ENCODE measurements around the gene PM20D1.
"Not testable (repeated sequence)": the region's sequence is repeated elsewhere in the genome, so short reads cannot be mapped to it uniquely, and the experiment has no call there.

The PM20D1 gene

GRCh38 chr1:205879974-205880373 lies 30.0 kb upstream of the PM20D1 start:
- no peak for FAIRE-seq
- TF ChIP-seq, protein P1, sequence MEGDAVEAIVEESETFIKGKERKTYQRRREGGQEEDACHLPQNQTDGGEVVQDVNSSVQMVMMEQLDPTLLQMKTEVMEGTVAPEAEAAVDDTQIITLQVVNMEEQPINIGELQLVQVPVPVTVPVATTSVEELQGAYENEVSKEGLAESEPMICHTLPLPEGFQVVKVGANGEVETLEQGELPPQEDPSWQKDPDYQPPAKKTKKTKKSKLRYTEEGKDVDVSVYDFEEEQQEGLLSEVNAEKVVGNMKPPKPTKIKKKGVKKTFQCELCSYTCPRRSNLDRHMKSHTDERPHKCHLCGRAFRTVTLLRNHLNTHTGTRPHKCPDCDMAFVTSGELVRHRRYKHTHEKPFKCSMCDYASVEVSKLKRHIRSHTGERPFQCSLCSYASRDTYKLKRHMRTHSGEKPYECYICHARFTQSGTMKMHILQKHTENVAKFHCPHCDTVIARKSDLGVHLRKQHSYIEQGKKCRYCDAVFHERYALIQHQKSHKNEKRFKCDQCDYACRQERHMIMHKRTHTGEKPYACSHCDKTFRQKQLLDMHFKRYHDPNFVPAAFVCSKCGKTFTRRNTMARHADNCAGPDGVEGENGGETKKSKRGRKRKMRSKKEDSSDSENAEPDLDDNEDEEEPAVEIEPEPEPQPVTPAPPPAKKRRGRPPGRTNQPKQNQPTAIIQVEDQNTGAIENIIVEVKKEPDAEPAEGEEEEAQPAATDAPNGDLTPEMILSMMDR (IDR thresholded peaks at IDR 0.05; ENCODE audit: insufficient read depth, missing control alignments), result no peak
- DNase-seq (ENCODE audit: insufficient read length, low spot score), result no peak

DNA sequence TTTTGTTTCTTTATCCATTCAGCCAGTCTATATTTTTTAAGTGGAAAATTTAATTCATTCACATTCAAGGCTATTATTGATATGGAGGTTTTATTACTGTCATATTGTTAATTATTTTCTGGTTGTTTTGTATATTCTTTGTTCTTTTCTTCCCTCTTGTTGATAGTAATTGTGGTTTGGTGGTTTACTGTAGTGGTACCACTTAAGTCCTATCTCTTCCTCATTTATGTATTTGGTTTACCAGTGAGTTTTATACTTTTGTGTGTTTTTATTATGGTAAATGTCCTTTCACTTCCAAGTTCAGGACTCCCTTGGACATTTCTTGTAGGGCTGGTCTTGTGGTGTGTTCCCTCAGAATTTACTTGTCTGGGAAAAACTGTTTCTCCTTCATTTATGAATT lies 28.1 kb upstream of the PM20D1 start:
- TF ChIP-seq, protein P1 (IDR thresholded peaks at IDR 0.05; ENCODE audit: insufficient read depth, missing control alignments), result no peak
- no peak for DNase-seq (ENCODE audit: insufficient read length, low spot score)
- FAIRE-seq, result no peak

- not testable (repeated sequence) for DNase-seq (ENCODE audit: insufficient read length, low spot score); FAIRE-seq
Measured at GRCh38 chr1:205873148-205873547, 23.2 kb upstream of the PM20D1 start.

- TF ChIP-seq, protein P1 (IDR thresholded peaks at IDR 0.05; ENCODE audit: insufficient read depth, missing control alignments), result no peak
- FAIRE-seq (no peak), DNase-seq (ENCODE audit: insufficient read length, low spot score) (no peak)
Measured at GRCh38 chr1:205870236-205870635, 20.3 kb upstream of the PM20D1 start.

DNA sequence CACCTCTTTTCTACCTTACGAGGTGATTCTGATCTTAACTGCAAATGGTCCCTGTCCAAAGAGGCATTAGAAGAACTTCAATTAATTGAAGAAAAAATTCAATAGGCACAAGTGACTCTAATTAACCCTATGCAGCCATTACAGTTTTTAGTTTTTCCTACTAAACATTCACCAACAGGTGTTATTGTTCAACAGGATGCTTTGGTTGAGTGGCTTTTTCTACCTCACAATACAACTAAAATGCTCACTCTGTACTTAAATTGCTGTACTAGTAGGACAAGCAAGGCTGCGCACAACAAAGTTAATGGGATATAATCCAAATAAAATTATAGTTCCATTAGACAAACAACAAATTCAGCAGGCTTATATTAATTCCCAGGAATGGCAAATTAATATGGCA lies 11.6 kb upstream of the PM20D1 start:
- DNase-seq (ENCODE audit: insufficient read length, low spot score) (no peak), FAIRE-seq (no peak)
- TF ChIP-seq, protein P1 (IDR thresholded peaks at IDR 0.05; ENCODE audit: insufficient read depth, missing control alignments), result no peak

DNA sequence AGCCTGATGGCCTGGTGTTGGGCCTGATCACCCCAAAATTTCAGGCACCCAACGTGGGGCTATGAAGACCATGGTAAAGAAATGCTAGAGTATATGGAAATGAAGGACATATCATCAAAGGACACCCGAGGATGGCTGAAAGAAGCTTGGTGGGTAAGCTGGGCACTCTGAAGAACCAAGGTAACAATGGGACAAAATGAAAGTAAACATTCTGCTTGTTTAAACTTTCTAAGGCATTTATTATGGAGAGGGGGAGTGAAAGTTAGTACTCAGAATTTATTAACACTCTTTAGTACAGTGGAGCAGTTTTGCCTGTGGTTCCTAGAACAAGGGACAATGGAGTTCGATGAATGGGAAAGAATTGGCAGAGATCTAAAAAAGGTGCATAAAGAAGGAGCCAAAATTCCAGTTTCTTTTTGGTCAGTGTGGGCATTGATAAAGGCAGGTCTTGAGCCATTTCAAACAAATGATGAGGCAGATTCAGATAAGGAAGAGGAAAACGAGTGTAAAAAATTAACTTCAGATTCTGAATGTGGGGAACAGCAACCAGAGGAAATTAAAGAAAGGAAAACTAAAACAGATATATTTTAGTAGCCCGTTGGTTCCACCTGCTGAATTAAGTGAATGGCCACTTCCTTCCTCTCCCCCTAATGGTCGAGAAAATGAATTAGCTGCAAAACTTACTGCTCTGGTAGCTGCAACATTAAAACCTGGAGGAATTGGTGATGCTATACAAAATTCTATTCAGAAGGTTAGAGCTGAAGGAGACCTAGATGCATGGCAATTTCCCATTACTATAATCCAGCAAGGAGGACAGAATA lies 8.4 kb upstream of the PM20D1 start:
- TF ChIP-seq, protein P1 (IDR thresholded peaks at IDR 0.05; ENCODE audit: insufficient read depth, missing control alignments), result no peak
- no peak for DNase-seq (ENCODE audit: insufficient read length, low spot score)
- FAIRE-seq, result no peak

DNA sequence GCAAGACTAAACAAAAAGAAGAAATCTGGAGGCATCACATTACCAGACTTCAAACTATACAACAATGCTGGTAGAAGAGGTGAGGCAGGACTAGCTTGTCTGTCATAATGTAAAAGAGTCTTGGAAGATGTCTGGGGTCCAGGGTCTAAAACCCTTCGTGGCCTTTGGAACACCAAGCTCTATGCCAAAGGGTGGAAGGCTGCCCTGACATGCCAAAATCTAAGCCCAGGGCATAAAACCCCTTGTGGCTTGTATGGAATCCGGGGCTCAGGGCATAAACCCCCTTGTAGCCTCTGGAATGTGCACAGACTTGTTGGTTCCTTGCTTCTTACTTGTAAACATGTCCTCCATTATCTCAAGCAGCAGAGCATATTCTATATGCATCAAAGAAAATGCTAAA lies 7.6 kb upstream of the PM20D1 start:
- FAIRE-seq; DNase-seq (ENCODE audit: insufficient read length, low spot score): not testable (repeated sequence)

DNA sequence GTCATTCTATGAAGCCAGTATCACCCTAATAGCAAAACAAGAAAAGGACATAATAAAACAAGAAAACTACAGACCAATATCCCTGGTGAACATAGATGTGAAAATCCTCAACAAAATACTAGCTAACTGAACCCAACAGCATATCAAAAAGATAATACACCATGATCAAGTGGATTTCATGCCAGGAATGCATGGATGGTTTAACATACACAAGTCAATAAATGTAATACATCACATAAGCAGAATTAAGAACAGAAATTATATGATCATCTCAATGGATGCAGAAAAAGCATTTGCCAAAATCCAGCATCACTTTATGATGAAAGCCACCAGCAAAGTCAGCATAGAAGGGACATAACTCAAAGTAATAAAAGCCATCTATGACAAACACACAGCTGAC lies 6.5 kb upstream of the PM20D1 start:
- FAIRE-seq (no peak), DNase-seq (ENCODE audit: insufficient read length, low spot score) (no peak)
- TF ChIP-seq, protein P1 (IDR thresholded peaks at IDR 0.05; ENCODE audit: insufficient read depth, missing control alignments), result no peak

All from D721Med (cell line).